H9 (cell line): ENCODE measurements around the gene ITSN1. TPM values are rescaled to one million over a fixed set of nuclear protein-coding genes. Genes with fewer than 3 reads are reported as not detected.

Experiments used
- DNase-seq: peaks from one replicate; pipeline ENCODE4 v3.0.0-alpha.2; 2017
- H2AFZ ChIP-seq: one replicate; pipeline ENCODE4 v1.6.1; 2013; ENCODE audit warnings: mild to moderate bottlenecking, low read length, control low read depth, moderate library complexity
- H2AK5ac ChIP-seq: 2 replicates; pipeline ENCODE4 v1.6.1; 2013; ENCODE audit warnings: low read length, control low read depth, mixed read lengths; ENCODE audit not compliant: insufficient read length
- H2BK120ac ChIP-seq: one replicate; pipeline ENCODE4 v1.6.1; 2013; ENCODE audit warnings: low read depth, mild to moderate bottlenecking, low read length, control low read depth, inconsistent platforms; ENCODE audit not compliant: poor library complexity, severe bottlenecking
- H2BK12ac ChIP-seq: 2 replicates; pipeline ENCODE4 v1.6.1; 2013; ENCODE audit warnings: low read length, control low read depth, mixed read lengths, low read depth; ENCODE audit not compliant: insufficient read length
- H2BK15ac ChIP-seq: 2 replicates; pipeline ENCODE4 v1.6.1; 2013; ENCODE audit warnings: low read depth, low read length, control low read depth
- H2BK20ac ChIP-seq: one replicate; pipeline ENCODE4 v1.6.1; 2013; ENCODE audit warnings: low read depth, mild to moderate bottlenecking, low read length, control low read depth, inconsistent platforms; ENCODE audit not compliant: poor library complexity, severe bottlenecking
- H2BK5ac ChIP-seq: 2 replicates; pipeline ENCODE4 v1.6.1; 2013; ENCODE audit warnings: low read length, control low read depth, mixed read lengths; ENCODE audit not compliant: insufficient read length
- H3K14ac ChIP-seq: 2 replicates; pipeline ENCODE4 v1.6.1; 2013; ENCODE audit warnings: low read length, control low read depth; ENCODE audit not compliant: insufficient read depth
- H3K18ac ChIP-seq: 2 replicates; pipeline ENCODE4 v1.6.1; 2013; ENCODE audit warnings: low read depth, mild to moderate bottlenecking, mixed read lengths, low read length, control low read depth; ENCODE audit not compliant: insufficient read length
- H3K23ac ChIP-seq: 2 replicates; pipeline ENCODE4 v1.6.1; 2013; ENCODE audit warnings: low read length, control low read depth, mixed read lengths, low read depth; ENCODE audit not compliant: insufficient read length
- H3K23me2 ChIP-seq: 2 replicates; pipeline ENCODE4 v1.6.1; 2013; ENCODE audit warnings: low read depth, mild to moderate bottlenecking, mixed read lengths, low read length, control low read depth; ENCODE audit not compliant: insufficient read length, poor library complexity, severe bottlenecking
- H3K27ac ChIP-seq: 2 replicates; pipeline ENCODE4 v1.5.1; 2013; ENCODE audit warnings: low read length, control low read depth, mixed read lengths, low read depth; ENCODE audit not compliant: insufficient read length
- H3K27me3 ChIP-seq: 2 replicates; pipeline ENCODE4 v1.6.1; 2013; ENCODE audit warnings: low read length, control low read depth, inconsistent platforms; ENCODE audit not compliant: insufficient read depth
- H3K4ac ChIP-seq: 2 replicates; pipeline ENCODE4 v1.6.1; 2013; ENCODE audit warnings: low read depth, mild to moderate bottlenecking, control low read depth, inconsistent platforms, low read length, moderate library complexity
- H3K4me1 ChIP-seq: 2 replicates; pipeline ENCODE4 v1.6.1; 2013; ENCODE audit warnings: low read length, control low read depth, inconsistent platforms; ENCODE audit not compliant: insufficient read depth
- H3K4me2 ChIP-seq: 2 replicates; pipeline ENCODE4 v1.6.1; 2013; ENCODE audit warnings: low read length, control low read depth, mixed read lengths; ENCODE audit not compliant: insufficient read length, insufficient read depth
- H3K56ac ChIP-seq: 2 replicates; pipeline ENCODE4 v1.6.1; 2013; ENCODE audit warnings: low read depth, mild to moderate bottlenecking, mixed read lengths, low read length, control low read depth; ENCODE audit not compliant: insufficient read length
- H3K79me1 ChIP-seq: 2 replicates; pipeline ENCODE4 v1.6.1; 2013; ENCODE audit warnings: low read depth, mild to moderate bottlenecking, moderate library complexity, low read length, control low read depth, inconsistent platforms; ENCODE audit not compliant: insufficient read depth, poor library complexity, severe bottlenecking
- H3K79me2 ChIP-seq: 2 replicates; pipeline ENCODE4 v1.6.1; 2013; ENCODE audit warnings: low read length, control low read depth, inconsistent platforms; ENCODE audit not compliant: insufficient read depth
- H3K9ac ChIP-seq: 2 replicates; pipeline ENCODE4 v1.6.1; 2013; ENCODE audit warnings: low read length, control low read depth, mixed read lengths; ENCODE audit not compliant: insufficient read length; ENCODE audit errors: extremely low read depth
- H3K9me3 ChIP-seq: one replicate; pipeline ENCODE4 v1.6.1; 2013; ENCODE audit warnings: low read depth, low read length, inconsistent platforms; ENCODE audit not compliant: control insufficient read depth
- H3T11ph ChIP-seq: one replicate; pipeline ENCODE4 v1.6.1; 2013; ENCODE audit warnings: mild to moderate bottlenecking, low read length, control low read depth, inconsistent platforms
- H4K20me1 ChIP-seq: one replicate; pipeline ENCODE4 v1.6.1; 2013; ENCODE audit not compliant: control insufficient read depth, insufficient read length, insufficient read depth
- H4K5ac ChIP-seq: 2 replicates; pipeline ENCODE4 v1.6.1; 2013; ENCODE audit warnings: low read depth, mild to moderate bottlenecking, mixed read lengths, low read length, control low read depth; ENCODE audit not compliant: insufficient read length
- H4K8ac ChIP-seq: replicated peaks from 2 replicates; pipeline ENCODE4 v1.6.1; 2013; ENCODE audit warnings: low read length, control low read depth, mixed read lengths, low read depth; ENCODE audit not compliant: insufficient read length
- H4K91ac ChIP-seq: 2 replicates; pipeline ENCODE4 v1.6.1; 2013; ENCODE audit warnings: low read depth, mild to moderate bottlenecking, moderate library complexity, mixed read lengths, low read length, control low read depth; ENCODE audit not compliant: insufficient read length
- H3K27ac Mint-ChIP-seq, 3 experiments: 2 replicates in 2 of 3; 3 replicates in 1 of 3; pipeline ENCODE4 v1.8.0; 2020 to 2021; ENCODE audit warnings: mixed read lengths in 3 of 3, mild to moderate bottlenecking in 1 of 3, moderate library complexity in 1 of 3
- H3K27me3 Mint-ChIP-seq: 2 replicates; pipeline ENCODE4 v1.8.0; 2021; ENCODE audit warnings: low read depth, mild to moderate bottlenecking, moderate library complexity, mixed read lengths
- H3K36me3 Mint-ChIP-seq, 3 experiments: 2 replicates in 2 of 3; 3 replicates in 1 of 3; pipeline ENCODE4 v1.8.0; 2020 to 2021; ENCODE audit warnings: low read depth in 3 of 3, mixed read lengths in 3 of 3; ENCODE audit not compliant: insufficient read depth in 1 of 3
- H3K4me1 Mint-ChIP-seq, 2 experiments: 2 replicates each; pipeline ENCODE4 v1.8.0; 2020; ENCODE audit warnings: mixed read lengths in 2 of 2
- H3K4me3 Mint-ChIP-seq, 2 experiments: 2 replicates in 1 of 2; 3 replicates in 1 of 2; pipeline ENCODE4 v1.8.0; 2020 to 2021; ENCODE audit warnings: mild to moderate bottlenecking in 2 of 2, mixed read lengths in 2 of 2, moderate library complexity in 1 of 2
- H3K9me3 Mint-ChIP-seq, 2 experiments: 2 replicates in 1 of 2; 3 replicates in 1 of 2; pipeline ENCODE4 v1.8.0; 2020; ENCODE audit warnings: mild to moderate bottlenecking in 2 of 2, mixed read lengths in 2 of 2, moderate library complexity in 1 of 2
- CTCF ChIP-seq: fragments of 200-600 bp; sonication (generic); conservative IDR thresholded peaks from 3 replicates; pipeline ENCODE4 v1.8.0; 2021; ENCODE audit warnings: antibody characterized with exemption, mild to moderate bottlenecking
- WGBS: extraction: QIAGEN DNeasy Blood & Tissue Kit; methylation state at CpG from one replicate; pipeline ENCODE4 v1.1.7; 2013; ENCODE audit warnings: missing lambda C conversion rate, low lambda C conversion rate, mixed read lengths; ENCODE audit not compliant: insufficient read length; ENCODE audit errors: extremely low coverage; 5-methylcytosine and 5-hydroxymethylcytosine counted together
- total RNA-seq: library from RNA; stranded (reverse); gene quantifications from 2 replicates; pipeline ENCODE4 v1.2.1, GENCODE V29; 2021

Gene ITSN1
- total RNA-seq, 1 experiment from 2014 or later, result 94.2 TPM

- TF ChIP-seq CTCF, result no peak
- H3K79me2 ChIP-seq, result no peaks in the 10 kb centered on the region
- H4K8ac ChIP-seq, result no peak overlapping the region
- H3K9ac ChIP-seq, result no peak overlapping the region
- no peak overlapping the region for H2BK5ac ChIP-seq
- H2BK12ac ChIP-seq, result no peak overlapping the region
- no peak overlapping the region for H4K5ac ChIP-seq
- H2AFZ ChIP-seq, result no peak overlapping the region
- no peak overlapping the region for H3K4me3 Mint-ChIP-seq
- H3K14ac ChIP-seq, result no peak overlapping the region
- no peak overlapping the region for H3K27ac Mint-ChIP-seq
- H3K56ac ChIP-seq, result no peak overlapping the region
- no CpG with 5 or more reads among the region's 2 CpGs for WGBS
- no peaks in the 10 kb centered on the region for H3K4me1 ChIP-seq
- H3K23ac ChIP-seq, result no peak overlapping the region
- H4K91ac ChIP-seq, result no peak overlapping the region
- H3K27ac ChIP-seq, result no peak overlapping the region
- H2BK15ac ChIP-seq, result no peak overlapping the region
- H4K20me1 ChIP-seq, result no peaks in the 10 kb centered on the region
- no peaks in the 10 kb centered on the region for H3K9me3 Mint-ChIP-seq
- no peak overlapping the region for H2BK20ac ChIP-seq
- no peak overlapping the region for H2BK120ac ChIP-seq
- H3K4ac ChIP-seq, result no peak overlapping the region
- no peak overlapping the region for H3K18ac ChIP-seq
- peaks cover 14 to 74% (median 51%) of the 10 kb centered on the region in 3 experiments; a peak in 6 of 7 replicates for H3K36me3 Mint-ChIP-seq
- H3K4me2 ChIP-seq, result no peak overlapping the region
- peaks cover 14 to 22% of the 10 kb centered on the region in 2 experiments for H3K4me1 Mint-ChIP-seq
- DNase-seq, result no peak
- peaks cover 3% of the 10 kb centered on the region for H3K79me1 ChIP-seq
- H3K23me2 ChIP-seq, result no peaks in the 10 kb centered on the region
- no peaks in the 10 kb centered on the region for H3K27me3 Mint-ChIP-seq
- no peak overlapping the region for H3T11ph ChIP-seq
- H2AK5ac ChIP-seq, result no peak overlapping the region
- no peaks in the 10 kb centered on the region; the same call in 1 of the 2 replicates for H3K27me3 ChIP-seq
- no peaks in the 10 kb centered on the region for H3K9me3 ChIP-seq
These were observed 178.5 kb downstream of the ITSN1 start for GRCh38 chr21:33820798-33821197.
